ENCODE measurements around the gene CD207.
"Not testable (repeated sequence)": the region's sequence is repeated elsewhere in the genome, so short reads cannot be mapped to it uniquely, and the experiment has no call there.

Gene CD207

GRCh38 chr2:70835643-70836042 lies at the start of gene CD207:
Gene CD207, minus strand, starts transcription at chr2:70835816. Its CDS starts 40 bp downstream, at chr2:70835776.
- H3K36me3 ChIP-seq (ENCODE audit: insufficient read depth) = no peaks in the 10 kb centered on the region
- no peaks in the 10 kb centered on the region for H3K79me2 ChIP-seq (ENCODE audit: insufficient read depth, low read depth)
- H3K4me3 ChIP-seq (IDR thresholded peaks at IDR 0.05; ENCODE audit: insufficient read depth, low read depth, low read length) = no peak within 1 kb of the TSS
- H3K27me3 ChIP-seq (ENCODE audit: insufficient read depth, low read depth) = no peaks in the 10 kb centered on the region
- H3K4me2 ChIP-seq = no peak within 1 kb of the TSS
- no peak within 1 kb of the TSS for H2AFZ ChIP-seq (ENCODE audit: low read depth)
- no peaks in the 10 kb centered on the region for H4K20me1 ChIP-seq (ENCODE audit: insufficient read depth)
- no peak within 1 kb of the TSS for H3K27ac ChIP-seq
- TF ChIP-seq CTCF (conservative IDR thresholded peaks at IDR 0.05; ENCODE audit: low read depth, low read length) = no peak
- H3K9ac ChIP-seq = no peak within 1 kb of the TSS
- H3K4me1 ChIP-seq (ENCODE audit: low read depth, poor library complexity, severe bottlenecking) = no peaks in the 10 kb centered on the region

GRCh38 chr2:70878543-70878942 lies 42.9 kb upstream of the CD207 start:
- H3K4me3 ChIP-seq (IDR thresholded peaks at IDR 0.05; ENCODE audit: insufficient read depth, low read depth, low read length); H3K4me2 ChIP-seq; H3K36me3 ChIP-seq (ENCODE audit: insufficient read depth); H3K27ac ChIP-seq; H3K27me3 ChIP-seq (ENCODE audit: insufficient read depth, low read depth); H3K79me2 ChIP-seq (ENCODE audit: insufficient read depth, low read depth); H4K20me1 ChIP-seq (ENCODE audit: insufficient read depth); H2AFZ ChIP-seq (ENCODE audit: low read depth); H3K9ac ChIP-seq; H3K4me1 ChIP-seq (ENCODE audit: low read depth, poor library complexity, severe bottlenecking): not testable (repeated sequence)

- H3K79me2 ChIP-seq (ENCODE audit: insufficient read depth, low read depth); H3K4me1 ChIP-seq (ENCODE audit: low read depth, poor library complexity, severe bottlenecking); H3K27ac ChIP-seq; H3K27me3 ChIP-seq (ENCODE audit: insufficient read depth, low read depth); H3K4me2 ChIP-seq; H3K4me3 ChIP-seq (IDR thresholded peaks at IDR 0.05; ENCODE audit: insufficient read depth, low read depth, low read length); H3K36me3 ChIP-seq (ENCODE audit: insufficient read depth); H3K9ac ChIP-seq; H2AFZ ChIP-seq (ENCODE audit: low read depth); H4K20me1 ChIP-seq (ENCODE audit: insufficient read depth): not testable (repeated sequence)
These were observed 40.5 kb upstream of the CD207 start for GRCh38 chr2:70876138-70876537.

- no peak for TF ChIP-seq CTCF (conservative IDR thresholded peaks at IDR 0.05; ENCODE audit: low read depth, low read length)
- Histone ChIP-seq H3K79me2 (ENCODE audit: insufficient read depth, low read depth) (no peaks in the 10 kb centered on the region), H3K4me3 (IDR thresholded peaks at IDR 0.05; ENCODE audit: insufficient read depth, low read depth, low read length) (no peak overlapping the region), H3K27me3 (ENCODE audit: insufficient read depth, low read depth) (no peaks in the 10 kb centered on the region), H3K4me2 (no peak overlapping the region), H2AFZ (ENCODE audit: low read depth) (no peak overlapping the region), H3K4me1 (ENCODE audit: low read depth, poor library complexity, severe bottlenecking) (peaks cover 10% of the 10 kb centered on the region), H3K9ac (no peak overlapping the region), H3K27ac (no peak overlapping the region), H4K20me1 (ENCODE audit: insufficient read depth) (no peaks in the 10 kb centered on the region), H3K36me3 (ENCODE audit: insufficient read depth) (no peaks in the 10 kb centered on the region)
These were observed 37.9 kb upstream of the CD207 start for GRCh38 chr2:70873541-70873940.

- no peaks in the 10 kb centered on the region for H4K20me1 ChIP-seq (ENCODE audit: insufficient read depth)
- peak; percentile 92 for TF ChIP-seq CTCF (conservative IDR thresholded peaks at IDR 0.05; ENCODE audit: low read depth, low read length)
- H3K27me3 ChIP-seq (ENCODE audit: insufficient read depth, low read depth) = no peaks in the 10 kb centered on the region
- H3K9ac ChIP-seq = peak overlapping the region; percentile 11; the same call in 1 of the 2 replicates
- H3K79me2 ChIP-seq (ENCODE audit: insufficient read depth, low read depth) = no peaks in the 10 kb centered on the region
- H3K4me3 ChIP-seq (IDR thresholded peaks at IDR 0.05; ENCODE audit: insufficient read depth, low read depth, low read length) = peak overlapping the region; percentile 65
- peaks cover 10% of the 10 kb centered on the region for H3K4me1 ChIP-seq (ENCODE audit: low read depth, poor library complexity, severe bottlenecking)
- no peak overlapping the region for H3K27ac ChIP-seq
- no peaks in the 10 kb centered on the region for H3K36me3 ChIP-seq (ENCODE audit: insufficient read depth)
- H2AFZ ChIP-seq (ENCODE audit: low read depth) = peak overlapping the region; percentile 74
- H3K4me2 ChIP-seq = peak overlapping the region; percentile 90
These were observed 36.0 kb upstream of the CD207 start for GRCh38 chr2:70871398-70872211.
